ENCODE data around the gene PTPRM.

- TF ChIP-seq CTCF (IDR thresholded peaks at IDR 0.05 in 2 of 3, conservative IDR thresholded peaks at IDR 0.05 in 1 of 3; ENCODE audit: borderline replicate concordance in 1 of 3, insufficient read depth in 1 of 3, low read depth in 2 of 3, low read length in 2 of 3) (no peak), POLR2A (IDR thresholded peaks at IDR 0.05; ENCODE audit: borderline replicate concordance, extremely low read depth, insufficient read depth, insufficient read length) (no peak), TCF7L2 (IDR thresholded peaks at IDR 0.05; ENCODE audit: borderline replicate concordance, extremely low read depth, insufficient read depth, insufficient read length) (no peak)
Measured at GRCh38 chr18:8169722-8170121, 602.6 kb downstream of the PTPRM start.

All from HCT116 (cell line).